Measurements from ENCODE around the gene WDR33. TPM values are rescaled to one million over a fixed set of nuclear protein-coding genes. Genes with fewer than 3 reads are reported as not detected.
A peak's percentile ranks its signal among the peaks of the same experiment; 100 is the strongest.

The WDR33 gene
- 10 to 100 TPM; 71.4 to 74.6 TPM for total RNA-seq

DNA sequence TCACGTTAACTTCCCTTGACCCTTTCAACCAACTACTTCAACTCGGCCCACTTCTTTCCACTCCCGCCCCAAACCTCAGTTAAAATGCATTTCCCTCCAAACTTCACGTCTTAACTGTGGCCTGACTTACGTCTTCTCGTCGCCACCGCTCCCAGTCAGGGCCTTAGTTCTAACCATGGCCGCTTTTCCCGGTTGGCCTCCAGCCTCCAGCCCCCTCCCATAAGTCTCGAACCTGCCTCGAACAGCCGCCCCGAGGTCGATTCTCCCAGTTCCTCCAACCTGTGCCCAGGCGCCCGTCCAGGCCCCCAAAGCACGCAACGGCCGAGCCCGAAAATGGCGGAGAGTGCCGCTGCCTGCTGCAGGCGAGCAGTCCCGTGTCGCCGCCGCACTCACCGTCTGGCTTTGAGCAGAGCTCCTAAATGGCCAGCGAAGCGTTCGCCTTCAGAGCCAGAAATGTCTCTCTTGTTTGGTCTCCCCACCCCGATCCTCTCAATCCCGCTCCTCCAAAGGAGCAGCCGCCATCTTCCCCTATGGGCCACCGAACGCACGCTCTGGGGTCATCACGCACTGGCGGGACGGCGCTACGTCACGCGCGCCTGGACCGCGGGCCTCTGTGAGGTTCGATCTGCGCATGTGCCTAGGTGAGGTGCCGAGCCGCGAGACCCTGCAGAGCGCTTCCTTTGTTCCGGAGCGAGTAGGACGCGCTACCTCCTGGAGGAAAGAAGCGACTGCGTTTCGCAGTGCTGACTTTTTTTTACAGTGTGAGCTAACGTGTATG lies at the start of gene WDR33:
Gene WDR33 (minus strand): TSS at position 553 of the 778 bp plus-strand sequence. CDS start 40,190 bp downstream, outside the sequence.
- ChIA-PET POLR2A (interaction anchor here (0.6 to 2.0 kb wide), 13 partner anchors 8 to 109 kb away, joined by 3 to 12 read pairs (median 4); partner anchors contain the start of genes AMMECR1L and SFT2D3), CTCF (interaction anchor here (0.9 to 3.6 kb wide), 6 partner anchors 11 to 221 kb away, joined by 3 to 8 read pairs (median 4); no protein-coding TSS in a partner anchor)
- peaks cover 3% of the 10 kb centered on the region for H3K27me3 Mint-ChIP-seq
- peak within 1 kb of the TSS; percentile 85 for H3K4me3 Mint-ChIP-seq
- peaks cover 35% of the 10 kb centered on the region for H3K4me1 Mint-ChIP-seq (ENCODE audit: low read depth)
- peak within 1 kb of the TSS; percentile 99 for H3K27ac Mint-ChIP-seq
- intact Hi-C loops (cut with micrococcal nuclease) = no loop called here
- peaks cover 19% of the 10 kb centered on the region for H3K36me3 Mint-ChIP-seq (ENCODE audit: low read depth)
- peak; percentile 97 for ATAC-seq
- H3K9me3 Mint-ChIP-seq = no peaks in the 10 kb centered on the region
- TF ChIP-seq, protein P1, sequence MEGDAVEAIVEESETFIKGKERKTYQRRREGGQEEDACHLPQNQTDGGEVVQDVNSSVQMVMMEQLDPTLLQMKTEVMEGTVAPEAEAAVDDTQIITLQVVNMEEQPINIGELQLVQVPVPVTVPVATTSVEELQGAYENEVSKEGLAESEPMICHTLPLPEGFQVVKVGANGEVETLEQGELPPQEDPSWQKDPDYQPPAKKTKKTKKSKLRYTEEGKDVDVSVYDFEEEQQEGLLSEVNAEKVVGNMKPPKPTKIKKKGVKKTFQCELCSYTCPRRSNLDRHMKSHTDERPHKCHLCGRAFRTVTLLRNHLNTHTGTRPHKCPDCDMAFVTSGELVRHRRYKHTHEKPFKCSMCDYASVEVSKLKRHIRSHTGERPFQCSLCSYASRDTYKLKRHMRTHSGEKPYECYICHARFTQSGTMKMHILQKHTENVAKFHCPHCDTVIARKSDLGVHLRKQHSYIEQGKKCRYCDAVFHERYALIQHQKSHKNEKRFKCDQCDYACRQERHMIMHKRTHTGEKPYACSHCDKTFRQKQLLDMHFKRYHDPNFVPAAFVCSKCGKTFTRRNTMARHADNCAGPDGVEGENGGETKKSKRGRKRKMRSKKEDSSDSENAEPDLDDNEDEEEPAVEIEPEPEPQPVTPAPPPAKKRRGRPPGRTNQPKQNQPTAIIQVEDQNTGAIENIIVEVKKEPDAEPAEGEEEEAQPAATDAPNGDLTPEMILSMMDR (IDR thresholded peaks at IDR 0.05) = no peak
- DNase-seq = peak; percentile 96

DNA sequence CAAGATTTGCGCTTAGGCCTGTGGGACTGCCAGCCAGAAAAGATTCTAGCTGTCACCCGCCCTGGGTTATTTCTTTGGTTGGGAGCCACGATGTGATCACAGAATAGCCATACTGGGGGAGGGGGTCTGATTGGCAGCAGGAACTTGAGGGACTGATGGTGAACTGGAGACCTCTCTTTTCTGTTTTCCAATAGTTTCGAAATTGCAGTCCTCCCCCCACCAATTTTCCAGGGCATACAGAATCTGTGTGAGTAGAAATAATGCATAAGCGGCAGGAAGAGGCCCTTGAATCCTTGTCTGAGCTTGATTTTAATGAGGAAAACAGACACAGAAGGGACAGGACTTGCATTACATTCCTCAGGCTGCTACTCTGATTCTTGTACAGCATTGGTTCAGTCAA lies 49.2 kb upstream of the WDR33 start:
- H3K36me3 Mint-ChIP-seq (ENCODE audit: low read depth) = peaks cover 32% of the 10 kb centered on the region
- intact Hi-C loops (cut with micrococcal nuclease) = no loop called here
- TF ChIP-seq, protein P1 (IDR thresholded peaks at IDR 0.05) = no peak
- no peak for ATAC-seq
- no peaks in the 10 kb centered on the region for H3K27me3 Mint-ChIP-seq
- peaks cover 19% of the 10 kb centered on the region for H3K4me1 Mint-ChIP-seq (ENCODE audit: low read depth)
- no peak for DNase-seq
- ChIA-PET POLR2A (interaction anchor here (1.1 kb wide), 1 partner anchor 11 kb away, joined by 3 read pairs; no protein-coding TSS in a partner anchor), CTCF (interaction anchor here (0.9 to 2.5 kb wide), 4 partner anchors 15 to 136 kb away, joined by 3 to 5 read pairs (median 3); no protein-coding TSS in a partner anchor)
- no peaks in the 10 kb centered on the region for H3K9me3 Mint-ChIP-seq
- no peak overlapping the region for H3K27ac Mint-ChIP-seq
- H3K4me3 Mint-ChIP-seq = no peak overlapping the region

DNA sequence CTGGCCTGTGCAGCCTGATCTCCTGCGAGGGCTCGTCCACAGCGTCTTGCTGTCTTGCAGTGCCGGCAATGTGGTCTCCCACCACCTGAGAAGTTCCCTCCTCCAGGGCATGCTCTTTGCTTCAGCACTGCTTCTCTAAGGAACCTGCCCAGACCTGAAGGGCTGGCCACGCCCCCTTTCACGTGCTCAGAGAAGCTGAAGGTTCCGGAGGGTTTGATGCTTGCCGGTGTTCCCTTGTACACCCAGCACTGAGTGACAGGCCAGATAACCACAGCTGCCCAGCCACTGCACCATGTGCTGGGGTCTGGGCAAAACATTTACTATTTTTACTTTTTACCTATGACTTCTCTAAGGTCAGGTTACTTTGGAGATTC lies 48.7 kb upstream of the WDR33 start:
- Mint-ChIP-seq H3K27me3 (no peaks in the 10 kb centered on the region), H3K4me1 (ENCODE audit: low read depth) (peaks cover 22% of the 10 kb centered on the region), H3K27ac (no peak overlapping the region), H3K9me3 (no peaks in the 10 kb centered on the region), H3K36me3 (ENCODE audit: low read depth) (peaks cover 29% of the 10 kb centered on the region), H3K4me3 (peak overlapping the region; percentile 59)
- DNase-seq (peak; percentile 75), ATAC-seq (no peak)
- POLR2A ChIA-PET = interaction anchor here (1.1 kb wide), 1 partner anchor 11 kb away, joined by 3 read pairs; no protein-coding TSS in a partner anchor
- intact Hi-C loops (cut with micrococcal nuclease) = no loop called here
- CTCF ChIA-PET = interaction anchor here (0.9 to 2.5 kb wide), 3 partner anchors 15 to 135 kb away, joined by 3 to 5 read pairs (median 3); no protein-coding TSS in a partner anchor
- TF ChIP-seq, protein P1 (IDR thresholded peaks at IDR 0.05) = no peak

DNA sequence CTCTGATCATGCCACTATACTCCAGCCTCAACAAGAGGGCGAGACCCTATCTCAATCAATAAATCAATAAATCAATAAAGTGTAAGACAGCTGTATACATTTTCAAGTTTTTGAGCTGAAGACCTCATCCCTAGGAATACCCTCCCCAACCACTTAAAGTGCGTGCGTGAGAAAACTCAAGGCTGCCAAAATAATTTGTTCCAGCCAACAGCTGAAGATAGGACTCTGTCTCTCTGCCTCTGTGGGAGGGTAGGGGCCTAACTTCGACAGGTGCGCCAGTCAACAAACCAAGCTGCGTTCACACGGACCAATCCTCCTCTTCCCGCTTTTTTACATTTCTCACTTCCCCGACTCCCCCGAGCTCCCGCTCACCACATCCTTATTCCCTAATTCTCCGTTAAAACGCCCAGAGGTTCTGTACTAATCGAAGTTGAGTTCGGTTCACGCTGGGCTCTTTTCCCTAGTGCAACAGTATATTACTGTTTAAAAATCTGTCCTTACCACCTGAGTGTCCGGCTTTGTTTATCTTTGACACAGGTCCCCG lies 46.4 kb upstream of the WDR33 start:
- DNase-seq = peak; percentile 21
- peaks cover 41% of the 10 kb centered on the region for H3K4me1 Mint-ChIP-seq (ENCODE audit: low read depth)
- peak overlapping the region; percentile 92 for H3K27ac Mint-ChIP-seq
- H3K27me3 Mint-ChIP-seq = no peaks in the 10 kb centered on the region
- ATAC-seq = no peak
- no peaks in the 10 kb centered on the region for H3K9me3 Mint-ChIP-seq
- intact Hi-C loops (cut with micrococcal nuclease) = no loop called here
- ChIA-PET CTCF (interaction anchor here (0.9 to 1.3 kb wide), 4 partner anchors 22 to 154 kb away, joined by 3 to 4 read pairs (median 3); no protein-coding TSS in a partner anchor), POLR2A (interaction anchor here (0.6 to 1.9 kb wide), 5 partner anchors 13 to 330 kb away, joined by 3 to 7 read pairs (median 4); no protein-coding TSS in a partner anchor)
- peaks cover 36% of the 10 kb centered on the region for H3K36me3 Mint-ChIP-seq (ENCODE audit: low read depth)
- peak overlapping the region; percentile 94 for H3K4me3 Mint-ChIP-seq
- TF ChIP-seq, protein P1 (IDR thresholded peaks at IDR 0.05) = no peak
